Ishikawa (cell line): ENCODE data around the gene VTI1B.

Experiments
- CEBPB ChIP-seq: IDR thresholded peaks from 2 replicates; pipeline ENCODE4 v1.6.1; 2012
- CREB1 ChIP-seq: IDR thresholded peaks from 2 replicates; pipeline ENCODE4 v1.6.1; 2012; ENCODE audit warnings: low read depth
- EGR1 ChIP-seq: IDR thresholded peaks from 2 replicates; pipeline ENCODE4 v1.6.1; 2012
- EP300 ChIP-seq: IDR thresholded peaks from 2 replicates; pipeline ENCODE4 v1.6.1; 2012; ENCODE audit warnings: borderline replicate concordance
- FOXM1 ChIP-seq: IDR thresholded peaks from 2 replicates; pipeline ENCODE4 v1.6.1; 2012; ENCODE audit warnings: low read depth, borderline replicate concordance
- MAX ChIP-seq: IDR thresholded peaks from 2 replicates; pipeline ENCODE4 v1.6.1; 2012
- NFIC ChIP-seq: IDR thresholded peaks from 2 replicates; pipeline ENCODE4 v1.6.1; 2012
- RAD21 ChIP-seq: IDR thresholded peaks from 2 replicates; pipeline ENCODE4 v1.6.1; 2012; ENCODE audit warnings: low read depth
- REST ChIP-seq: IDR thresholded peaks from 2 replicates; pipeline ENCODE4 v1.6.1; 2012; ENCODE audit warnings: low read depth, mild to moderate bottlenecking
- TAF1 ChIP-seq: IDR thresholded peaks from 2 replicates; pipeline ENCODE4 v1.6.1; 2012; ENCODE audit warnings: low read depth, mild to moderate bottlenecking
- TCF12 ChIP-seq: IDR thresholded peaks from 2 replicates; pipeline ENCODE4 v1.6.1; 2012; ENCODE audit warnings: low read depth
- USF1 ChIP-seq: IDR thresholded peaks from 2 replicates; pipeline ENCODE4 v1.6.1; 2012
- YY1 ChIP-seq: IDR thresholded peaks from 2 replicates; pipeline ENCODE4 v1.6.1; 2012; ENCODE audit warnings: low read depth
- ZBTB7A ChIP-seq: IDR thresholded peaks from 2 replicates; pipeline ENCODE4 v1.6.1; 2012; ENCODE audit warnings: low read depth

- TF ChIP-seq FOXM1 (no peak), CEBPB (no peak), MAX (no peak), EGR1 (no peak), YY1 (no peak), NFIC (no peak), TCF12 (no peak), TAF1 (no peak), EP300 (no peak), CREB1 (no peak), REST (no peak), RAD21 (no peak), USF1 (no peak), ZBTB7A (no peak)
Measured at GRCh38 chr14:67652189-67652588, 22.2 kb downstream of the VTI1B start.
